Neuronal stem cell (in vitro differentiated cells): ENCODE data around the gene TMEM182.

Experiments used
- DNase-seq: peaks from one replicate; pipeline ENCODE4 v3.0.0-alpha.2; 2013; ENCODE audit warnings: low spot score
- H2AFZ ChIP-seq: one replicate; pipeline ENCODE4 v1.6.1; 2013; ENCODE audit warnings: mild to moderate bottlenecking, low read length, inconsistent platforms
- H2AK5ac ChIP-seq: 2 replicates; pipeline ENCODE4 v1.6.1; 2013; ENCODE audit warnings: low read depth, mild to moderate bottlenecking, inconsistent platforms, low read length, moderate library complexity, mixed read lengths
- H2BK120ac ChIP-seq: 2 replicates; pipeline ENCODE4 v1.6.1; 2013; ENCODE audit warnings: low read depth, mild to moderate bottlenecking, inconsistent platforms, low read length, moderate library complexity, mixed read lengths
- H2BK12ac ChIP-seq: one replicate; pipeline ENCODE4 v1.6.1; 2013; ENCODE audit warnings: low read length, inconsistent platforms
- H2BK15ac ChIP-seq: 2 replicates; pipeline ENCODE4 v1.6.1; 2013; ENCODE audit warnings: mild to moderate bottlenecking, low read length, inconsistent platforms, mixed read lengths
- H2BK5ac ChIP-seq: one replicate; pipeline ENCODE4 v1.6.1; 2013; ENCODE audit warnings: inconsistent platforms, mild to moderate bottlenecking, low read length, moderate library complexity
- H3K14ac ChIP-seq: one replicate; pipeline ENCODE4 v1.6.1; 2013; ENCODE audit warnings: low read length, inconsistent platforms
- H3K18ac ChIP-seq: 2 replicates; pipeline ENCODE4 v1.6.1; 2013; ENCODE audit warnings: low read length, inconsistent platforms
- H3K23ac ChIP-seq: 2 replicates; pipeline ENCODE4 v1.6.1; 2013; ENCODE audit warnings: low read depth, mild to moderate bottlenecking, mixed read lengths, low read length, inconsistent platforms; ENCODE audit not compliant: poor library complexity
- H3K27ac ChIP-seq: replicated peaks from 3 replicates; pipeline ENCODE4 v1.5.1; 2013; ENCODE audit warnings: low read length, inconsistent platforms
- H3K27me3 ChIP-seq, 3 experiments: 2 replicates each; pipeline ENCODE4 v1.6.1; 2013; ENCODE audit warnings: low read length in 3 of 3, mild to moderate bottlenecking in 2 of 3, inconsistent platforms in 1 of 3, low read depth in 1 of 3, mixed read lengths in 1 of 3, moderate library complexity in 1 of 3; ENCODE audit not compliant: control insufficient read depth in 3 of 3, insufficient read depth in 3 of 3
- H3K36me3 ChIP-seq, 2 donors: replicated peaks in 1 of 2; 2 replicates each; pipeline ENCODE4 v1.6.1; 2013; ENCODE audit warnings: low read length in 2 of 2; ENCODE audit not compliant: control insufficient read depth in 2 of 2, insufficient read depth in 2 of 2
- H3K4ac ChIP-seq: 2 replicates; pipeline ENCODE4 v1.6.1; 2013; ENCODE audit warnings: inconsistent platforms, mild to moderate bottlenecking, low read length, moderate library complexity
- H3K4me1 ChIP-seq, 2 donors: 1 replicate in 1 of 2; 2 replicates in 1 of 2; pipeline ENCODE4 v1.6.1; 2013; ENCODE audit warnings: low read length in 2 of 2, low read depth in 1 of 2; ENCODE audit not compliant: control insufficient read depth in 2 of 2, insufficient read depth in 1 of 2
- H3K4me2 ChIP-seq: one replicate; pipeline ENCODE4 v1.6.1; 2013; ENCODE audit warnings: mild to moderate bottlenecking, low read length, inconsistent platforms; ENCODE audit not compliant: insufficient read depth, poor library complexity, severe bottlenecking
- H3K4me3 ChIP-seq, 2 donors: 2 replicates each; pipeline ENCODE4 v1.5.1; 2013; ENCODE audit warnings: low read length in 2 of 2, mild to moderate bottlenecking in 2 of 2, inconsistent platforms in 1 of 2, moderate library complexity in 1 of 2
- H3K79me1 ChIP-seq: one replicate; pipeline ENCODE4 v1.6.1; 2013; ENCODE audit warnings: low read depth, mild to moderate bottlenecking, inconsistent platforms, low read length, moderate library complexity
- H3K9ac ChIP-seq: one replicate; pipeline ENCODE4 v1.6.1; 2013; ENCODE audit warnings: mild to moderate bottlenecking, low read depth, low read length, inconsistent platforms; ENCODE audit not compliant: poor library complexity
- H3K9me3 ChIP-seq, 2 donors: replicated peaks in 1 of 2; 2 replicates each; pipeline versions ENCODE3 to v1.6.1; 2013; ENCODE audit warnings: low read length in 2 of 2, mild to moderate bottlenecking in 2 of 2, inconsistent platforms in 1 of 2, low read depth in 1 of 2, mixed read lengths in 1 of 2, moderate library complexity in 1 of 2; ENCODE audit not compliant: control insufficient read depth in 2 of 2, insufficient read depth in 1 of 2
- H4K8ac ChIP-seq: one replicate; pipeline ENCODE4 v1.6.1; 2013; ENCODE audit warnings: low read depth, mild to moderate bottlenecking, inconsistent platforms, low read length, moderate library complexity
- H4K91ac ChIP-seq: one replicate; pipeline ENCODE4 v1.6.1; 2013; ENCODE audit warnings: low read length, low read depth, mild to moderate bottlenecking, inconsistent platforms; ENCODE audit not compliant: poor library complexity
- WGBS, 2 donors: extraction: QIAGEN DNeasy Blood & Tissue Kit; methylation state at CpG; one replicate each; pipeline ENCODE4 v1.1.7; 2013; ENCODE audit warnings: missing lambda C conversion rate in 2 of 2, mixed read lengths in 1 of 2; ENCODE audit not compliant: insufficient read length in 2 of 2, insufficient replicate concordance in 1 of 2; ENCODE audit errors: extremely low coverage in 2 of 2; 5-methylcytosine and 5-hydroxymethylcytosine counted together

The TMEM182 gene

GRCh38 chr2:102758439-102758838, 3.4 kb upstream of the TMEM182 start:
- Histone ChIP-seq H3K9me3 (no peaks in the 10 kb centered on the region), H2BK15ac (no peak overlapping the region), H3K27me3 (no peaks in the 10 kb centered on the region), H3K4me3 (no peak overlapping the region), H2BK5ac (no peak overlapping the region), H3K4me1 (no peaks in the 10 kb centered on the region), H2BK12ac (no peak overlapping the region), H3K23ac (no peak overlapping the region), H3K18ac (no peak overlapping the region), H3K9ac (no peak overlapping the region), H4K8ac (no peak overlapping the region), H3K36me3 (no peaks in the 10 kb centered on the region), H3K27ac (no peak overlapping the region), H3K4me2 (no peak overlapping the region), H2BK120ac (no peak overlapping the region), H3K79me1 (no peaks in the 10 kb centered on the region), H2AFZ (no peak overlapping the region), H2AK5ac (no peak overlapping the region), H3K4ac (no peak overlapping the region), H4K91ac (no peak overlapping the region), H3K14ac (no peak overlapping the region)
- DNase-seq = no peak

- H2BK12ac ChIP-seq = no peak overlapping the region
- no peak overlapping the region for H2BK5ac ChIP-seq
- H3K4me1 ChIP-seq = no peaks in the 10 kb centered on the region
- no peaks in the 10 kb centered on the region for H3K9me3 ChIP-seq
- no peak overlapping the region for H2BK15ac ChIP-seq
- no peak overlapping the region for H3K14ac ChIP-seq
- H2AK5ac ChIP-seq = no peak overlapping the region
- no peaks in the 10 kb centered on the region for H3K79me1 ChIP-seq
- H4K91ac ChIP-seq = no peak overlapping the region
- peaks cover 0 to 11% of the 10 kb centered on the region in 2 donors for H3K36me3 ChIP-seq
- no peak overlapping the region for H3K18ac ChIP-seq
- no peak overlapping the region for H4K8ac ChIP-seq
- no CpG with 5 or more reads among the region's 6 CpGs for WGBS, 2 donors
- H3K4me2 ChIP-seq = no peak overlapping the region
- DNase-seq = no peak
- H3K4ac ChIP-seq = no peak overlapping the region
- H3K27me3 ChIP-seq = no peaks in the 10 kb centered on the region
- H3K9ac ChIP-seq = no peak overlapping the region
- H3K4me3 ChIP-seq = no peak overlapping the region
- no peak overlapping the region for H3K23ac ChIP-seq
- H2BK120ac ChIP-seq = no peak overlapping the region
- no peak overlapping the region for H3K27ac ChIP-seq
- H2AFZ ChIP-seq = no peak overlapping the region
Observed at GRCh38 chr2:102764083-102764482, 2.3 kb downstream of the TMEM182 start.

DNA sequence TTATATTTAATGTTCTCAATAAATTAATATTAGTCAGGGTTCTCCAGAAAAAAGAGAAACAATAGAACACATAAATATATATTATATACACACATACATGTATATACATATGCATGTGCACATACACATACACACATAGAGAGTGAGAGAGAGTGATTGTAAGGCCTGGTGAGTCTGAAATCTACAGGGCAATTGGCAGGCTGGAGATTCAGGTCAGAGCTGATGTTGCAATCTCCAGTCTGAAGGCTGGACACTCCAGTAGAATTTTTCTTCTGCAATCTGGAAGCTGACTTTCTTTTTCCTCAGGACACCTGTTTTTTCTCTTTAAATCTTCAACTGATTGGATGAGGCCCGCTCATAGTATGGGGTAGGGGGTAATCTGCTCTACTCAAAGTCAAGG, 3.2 kb downstream of the TMEM182 start:
- Histone ChIP-seq H3K4me3 (no peak overlapping the region), H2AFZ (no peak overlapping the region)
- WGBS, 2 donors = no CpG with 5 or more reads among the region's 1 CpG

DNA sequence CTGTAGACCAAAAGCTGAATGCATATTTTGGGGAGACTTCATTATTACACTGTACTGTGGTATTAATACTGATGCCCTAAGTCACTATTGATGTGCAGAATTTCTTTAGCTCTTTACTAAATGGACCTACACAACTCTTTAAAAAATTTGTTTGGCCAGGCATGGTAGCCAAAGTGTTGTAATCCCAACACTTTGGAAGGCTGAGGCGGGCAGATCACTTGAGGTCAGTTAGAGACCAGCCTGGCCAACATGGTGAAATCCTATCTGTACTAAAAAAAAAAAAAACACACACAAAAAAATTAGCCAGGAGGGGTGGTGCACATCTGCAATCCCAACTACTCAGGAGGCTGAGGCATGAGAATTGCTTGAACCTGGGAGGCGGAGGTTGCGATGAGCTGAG, 6.4 kb downstream of the TMEM182 start:
- Histone ChIP-seq H3K36me3 (peaks cover 0 to 11% of the 10 kb centered on the region in 2 donors), H2BK15ac (no peak overlapping the region), H2BK120ac (no peak overlapping the region), H2BK12ac (no peak overlapping the region), H4K91ac (no peak overlapping the region), H3K27me3 (no peaks in the 10 kb centered on the region), H3K23ac (no peak overlapping the region), H3K4me1 (peaks cover 0 to 7% of the 10 kb centered on the region in 2 donors), H3K79me1 (no peaks in the 10 kb centered on the region), H3K27ac (no peak overlapping the region), H3K9me3 (no peaks in the 10 kb centered on the region), H2BK5ac (no peak overlapping the region), H4K8ac (no peak overlapping the region), H3K18ac (no peak overlapping the region), H3K4me3 (no peak overlapping the region), H3K9ac (no peak overlapping the region), H2AK5ac (no peak overlapping the region), H3K4me2 (no peak overlapping the region), H2AFZ (no peak overlapping the region), H3K14ac (no peak overlapping the region), H3K4ac (no peak overlapping the region)
- no CpG with 5 or more reads among the region's 3 CpGs for WGBS, 2 donors
- no peak for DNase-seq

More for the DNA sequence above, 3.2 kb downstream of the TMEM182 start:
- Histone ChIP-seq H3K4me2 (no peak overlapping the region), H4K91ac (no peak overlapping the region), H3K27me3 (no peaks in the 10 kb centered on the region), H2BK12ac (no peak overlapping the region), H3K9me3 (no peaks in the 10 kb centered on the region), H3K23ac (no peak overlapping the region), H3K4ac (no peak overlapping the region), H3K36me3 (peaks cover 0 to 11% of the 10 kb centered on the region in 2 donors), H3K4me1 (peaks cover 0 to 1% of the 10 kb centered on the region in 2 donors), H4K8ac (no peak overlapping the region), H3K9ac (no peak overlapping the region), H2BK15ac (no peak overlapping the region), H3K79me1 (no peaks in the 10 kb centered on the region), H3K14ac (no peak overlapping the region), H3K27ac (no peak overlapping the region), H2AK5ac (no peak overlapping the region), H2BK120ac (no peak overlapping the region), H2BK5ac (no peak overlapping the region), H3K18ac (no peak overlapping the region)
- DNase-seq = no peak
